GM13977 (cell line): ENCODE results near the gene TMEM161A.

Experiments used
- DNase-seq: peaks from one replicate; pipeline ENCODE4 v3.0.0; 2012; ENCODE audit warnings: low spot score
- CTCF ChIP-seq: IDR thresholded peaks from 2 replicates; pipeline ENCODE4 v1.5.1; 2012; ENCODE audit warnings: mild to moderate bottlenecking, control low read depth; ENCODE audit not compliant: insufficient read depth; ENCODE audit errors: extremely low read depth, missing control alignments
- in situ Hi-C: fragments of 300-500 bp; cut with MboI; formaldehyde crosslinking; loops from one replicate; pipeline ENCODE4 v1.12.0; 2022; ENCODE audit warnings: low sequenced_read_pairs, low pct_unique_long_range_greater_than_20kb, mixed read lengths, inconsistent platforms; ENCODE audit not compliant: unreplicated experiment

Gene TMEM161A

GRCh38 chr19:19134687-19135158 lies 3.6 kb downstream of the TMEM161A start:
- in situ Hi-C loops, result loop anchor here (10.0 kb wide), 1 partner anchor 80 kb away; no protein-coding TSS in a partner anchor
- no peak for TF ChIP-seq CTCF
- DNase-seq, result no peak

GRCh38 chr19:19133985-19134384 lies 4.3 kb downstream of the TMEM161A start:
- no peak for DNase-seq
- no peak for TF ChIP-seq CTCF
- in situ Hi-C loops, result loop anchor here (10.0 kb wide), 1 partner anchor 79 kb away; no protein-coding TSS in a partner anchor

GRCh38 chr19:19132912-19133311 lies 5.4 kb downstream of the TMEM161A start:
- in situ Hi-C loops, result loop anchor here (10.0 kb wide), 1 partner anchor 78 kb away; no protein-coding TSS in a partner anchor
- DNase-seq, result no peak
- TF ChIP-seq CTCF, result no peak

GRCh38 chr19:19131989-19132388 lies 6.3 kb downstream of the TMEM161A start:
- no peak for TF ChIP-seq CTCF
- DNase-seq, result no peak
- in situ Hi-C loops, result loop anchor here (10.0 kb wide), 1 partner anchor 77 kb away; no protein-coding TSS in a partner anchor

GRCh38 chr19:19126102-19126501 lies 12.2 kb downstream of the TMEM161A start:
- DNase-seq, result no peak
- TF ChIP-seq CTCF, result no peak
- in situ Hi-C loops, result no loop called here

- in situ Hi-C loops, result no loop called here
- TF ChIP-seq CTCF, result no peak
- DNase-seq, result no peak
These were observed 14.9 kb downstream of the TMEM161A start for GRCh38 chr19:19123386-19123785.
